Measurements from ENCODE around the gene IL1RN.

IL1RN gene

GRCh38 chr2:113129519-113130078 is 2.2 kb downstream of the IL1RN start:
- DNase-seq (ENCODE audit: low spot score), result no peak

- no peak for DNase-seq (ENCODE audit: low spot score)
Measured at GRCh38 chr2:113131352-113132185, 4.2 kb downstream of the IL1RN start.

DNA sequence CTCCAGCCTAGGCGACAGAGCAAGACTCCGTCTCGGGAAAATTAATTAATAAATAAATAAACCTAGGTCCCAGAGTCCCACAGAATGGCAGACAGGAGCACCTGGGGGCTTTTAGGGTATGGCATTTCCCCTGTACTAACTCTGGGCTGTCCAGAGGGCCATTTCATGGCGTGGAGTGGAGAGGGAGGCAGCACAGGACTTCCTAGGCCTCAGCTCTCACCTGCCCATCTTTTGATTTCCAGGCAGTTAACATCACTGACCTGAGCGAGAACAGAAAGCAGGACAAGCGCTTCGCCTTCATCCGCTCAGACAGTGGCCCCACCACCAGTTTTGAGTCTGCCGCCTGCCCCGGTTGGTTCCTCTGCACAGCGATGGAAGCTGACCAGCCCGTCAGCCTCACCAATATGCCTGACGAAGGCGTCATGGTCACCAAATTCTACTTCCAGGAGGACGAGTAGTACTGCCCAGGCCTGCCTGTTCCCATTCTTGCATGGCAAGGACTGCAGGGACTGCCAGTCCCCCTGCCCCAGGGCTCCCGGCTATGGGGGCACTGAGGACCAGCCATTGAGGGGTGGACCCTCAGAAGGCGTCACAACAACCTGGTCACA is 5.1 kb downstream of the IL1RN start:
- DNase-seq (ENCODE audit: low spot score), result no peak

GRCh38 chr2:113133704-113134598 is 6.6 kb downstream of the IL1RN start:
- no peak for DNase-seq (ENCODE audit: low spot score)

- no peak for DNase-seq (ENCODE audit: low spot score)
Measured at GRCh38 chr2:113134717-113135116, 7.3 kb downstream of the IL1RN start.

DNA sequence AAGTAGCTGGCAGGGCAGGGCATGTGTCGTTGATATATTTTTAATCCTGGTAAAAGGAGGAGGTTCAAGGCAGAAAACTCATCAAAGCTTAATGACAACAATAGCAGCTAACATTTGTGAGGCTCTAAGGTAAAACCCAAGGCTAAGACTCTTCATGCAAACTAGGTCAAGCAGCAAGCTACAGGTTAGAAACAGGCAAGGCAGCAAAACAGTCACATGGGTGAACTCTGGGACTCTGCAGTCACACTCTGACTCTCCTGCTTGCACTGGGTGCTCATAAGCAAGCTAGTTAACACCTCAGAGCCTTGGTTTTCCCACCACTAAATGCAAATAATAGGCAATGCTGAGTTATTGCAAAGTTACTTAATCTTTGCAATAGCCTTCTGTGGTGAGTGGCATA is 7.9 kb downstream of the IL1RN start:
- DNase-seq (ENCODE audit: low spot score), result no peak

- peak; percentile 58 for DNase-seq (ENCODE audit: low spot score)
Measured at GRCh38 chr2:113136828-113137775, 9.7 kb downstream of the IL1RN start.

- no peak for DNase-seq (ENCODE audit: low spot score)
Measured at GRCh38 chr2:113137827-113138226, 10.4 kb downstream of the IL1RN start.

DNA sequence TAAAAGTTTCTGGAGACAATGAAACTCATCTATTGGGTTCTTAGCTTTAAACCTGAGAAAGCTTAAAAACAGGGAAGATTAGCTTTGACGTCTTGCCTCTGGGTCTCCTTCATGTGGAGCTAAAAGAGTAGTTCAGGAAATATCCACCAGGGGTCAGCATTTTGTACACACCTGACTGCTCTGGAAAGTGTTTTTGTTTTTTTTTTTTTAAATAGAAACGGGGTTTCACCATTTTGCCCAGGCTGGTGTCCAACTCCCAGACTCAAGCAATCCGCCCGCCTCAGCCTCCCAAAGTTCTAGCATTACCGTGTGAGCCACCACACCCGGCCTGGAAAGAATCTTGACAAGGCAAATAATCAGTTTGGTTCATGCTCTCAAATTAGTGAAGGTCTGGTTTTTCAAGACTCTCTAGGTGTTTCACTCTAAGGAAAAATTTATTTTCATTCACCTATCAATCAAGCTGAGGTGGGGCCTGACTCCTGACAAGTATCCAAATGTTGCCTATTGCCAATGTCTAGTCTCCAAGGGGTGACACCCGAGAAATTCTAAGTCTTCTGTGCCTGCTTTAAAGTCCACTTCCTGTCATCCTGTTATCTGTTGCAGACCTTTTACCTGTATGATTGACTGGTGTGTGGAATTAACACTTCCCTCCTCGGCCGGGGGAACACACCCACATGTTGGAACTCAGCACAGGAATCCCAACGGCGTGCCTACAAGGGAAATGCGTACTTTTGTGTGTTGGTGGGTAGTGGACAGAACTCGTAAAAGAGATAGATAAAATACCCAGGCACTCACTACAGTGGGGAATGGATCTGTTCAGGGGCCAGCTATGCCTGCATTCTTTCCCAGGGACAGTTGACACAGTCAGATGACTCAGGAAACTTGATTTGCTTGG is 11.3 kb downstream of the IL1RN start:
- DNase-seq (ENCODE audit: low spot score), result peak; percentile 89

- no peak for DNase-seq (ENCODE audit: low spot score)
Measured at GRCh38 chr2:113141451-113141850, 14.1 kb downstream of the IL1RN start.

GRCh38 chr2:113142290-113142689 is 14.9 kb downstream of the IL1RN start:
- DNase-seq (ENCODE audit: low spot score), result no peak

- DNase-seq (ENCODE audit: low spot score), result no peak
Measured at GRCh38 chr2:113144259-113144658, 16.9 kb downstream of the IL1RN start.

DNA sequence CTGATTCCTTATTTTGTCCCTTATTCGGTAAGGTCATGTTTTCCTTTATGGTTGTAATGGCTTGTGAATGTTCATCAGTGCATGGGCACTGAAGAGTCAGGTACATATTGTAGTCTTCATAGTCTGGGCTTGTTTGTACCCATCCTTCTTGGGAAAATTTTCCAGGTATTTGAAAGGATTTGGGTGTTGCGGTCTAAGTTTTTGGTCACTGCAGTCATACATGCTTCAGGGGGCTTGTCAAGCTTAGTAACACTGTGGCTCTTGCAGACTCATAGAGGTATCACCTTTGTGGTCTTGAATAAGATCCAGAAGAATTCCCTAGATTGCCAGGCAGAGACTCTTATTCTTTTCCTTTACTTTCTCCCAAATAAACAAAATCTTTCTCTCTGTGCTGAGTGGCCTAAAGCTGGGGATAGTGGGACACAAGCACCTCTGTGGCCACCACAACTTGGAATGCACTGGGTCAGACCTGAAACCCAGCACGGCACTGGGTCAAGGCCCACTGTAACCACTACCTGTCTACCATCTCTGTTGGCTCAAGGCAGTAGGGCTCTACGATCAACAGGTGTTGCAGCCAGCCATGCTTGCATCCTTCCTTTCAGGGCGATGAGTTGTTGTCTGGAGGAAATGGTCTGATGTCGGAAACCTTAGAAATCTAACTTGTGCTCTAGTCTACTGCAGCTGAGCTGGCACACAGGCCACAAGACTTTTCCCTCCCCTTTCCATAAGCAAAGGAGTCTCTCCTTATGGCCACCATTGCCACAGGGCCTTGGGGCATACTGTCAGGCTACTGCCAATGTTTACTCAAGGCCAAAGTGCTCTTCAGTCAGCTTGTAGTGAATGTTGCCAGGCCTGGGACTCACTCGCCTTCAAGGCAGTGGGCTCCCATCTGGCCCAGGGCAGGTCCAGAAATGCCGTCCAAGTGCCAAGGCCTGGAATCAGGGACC is 21.5 kb downstream of the IL1RN start:
- DNase-seq (ENCODE audit: low spot score), result no peak

DNA sequence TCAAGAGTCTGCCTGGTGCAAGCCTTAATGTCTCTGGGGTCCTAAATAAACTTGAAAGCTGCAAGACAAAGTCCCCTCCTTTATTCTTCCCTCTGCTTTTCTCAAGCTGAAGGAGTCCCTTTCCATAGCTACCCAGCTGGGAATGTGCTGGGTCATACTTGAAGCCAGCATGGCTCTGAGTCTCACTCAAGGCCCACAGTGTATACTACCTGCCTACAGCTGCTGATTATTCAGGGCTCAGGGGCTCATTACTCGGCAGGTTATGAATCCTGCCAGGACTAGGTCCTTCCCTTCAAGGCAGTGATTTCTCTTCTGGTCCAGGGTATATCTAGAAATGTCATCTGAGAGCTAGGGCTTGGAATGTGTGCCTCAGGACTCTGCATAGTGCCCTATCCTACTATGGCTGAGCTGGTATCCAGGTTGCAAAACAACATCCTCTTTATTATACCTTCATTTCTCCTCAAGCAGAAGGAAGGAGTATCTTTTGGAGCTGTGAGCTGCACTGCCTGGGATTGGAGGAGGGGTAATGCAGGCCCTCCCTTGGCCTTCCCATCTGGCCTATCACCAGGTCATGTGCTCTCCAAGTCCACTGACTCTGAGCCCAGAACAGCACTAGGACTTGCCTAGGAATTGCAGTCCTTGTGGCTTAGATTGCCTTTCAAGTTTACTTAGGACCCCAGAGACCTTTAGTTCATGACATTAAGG is 22.3 kb downstream of the IL1RN start:
- no peak for DNase-seq (ENCODE audit: low spot score)

DNA sequence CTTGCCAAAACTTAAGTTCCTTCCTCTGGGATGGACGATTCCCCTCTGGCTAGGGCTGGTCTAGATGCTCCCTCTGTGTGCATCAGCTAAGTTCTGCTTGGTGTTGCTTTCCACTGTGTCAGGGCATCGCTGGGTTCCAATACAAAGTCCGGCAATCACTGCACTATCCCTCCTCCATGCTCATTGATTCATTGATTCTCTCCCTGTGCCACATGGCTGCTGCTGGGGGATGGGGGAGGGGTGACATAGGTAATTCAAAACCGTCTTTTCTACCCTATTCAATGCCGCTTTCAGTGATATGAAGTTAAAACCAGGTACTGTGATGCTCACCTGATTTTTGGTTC is 22.8 kb downstream of the IL1RN start:
- no peak for DNase-seq (ENCODE audit: low spot score)

GRCh38 chr2:113155331-113155730 is 27.9 kb downstream of the IL1RN start:
- no peak for DNase-seq (ENCODE audit: low spot score)

DNA sequence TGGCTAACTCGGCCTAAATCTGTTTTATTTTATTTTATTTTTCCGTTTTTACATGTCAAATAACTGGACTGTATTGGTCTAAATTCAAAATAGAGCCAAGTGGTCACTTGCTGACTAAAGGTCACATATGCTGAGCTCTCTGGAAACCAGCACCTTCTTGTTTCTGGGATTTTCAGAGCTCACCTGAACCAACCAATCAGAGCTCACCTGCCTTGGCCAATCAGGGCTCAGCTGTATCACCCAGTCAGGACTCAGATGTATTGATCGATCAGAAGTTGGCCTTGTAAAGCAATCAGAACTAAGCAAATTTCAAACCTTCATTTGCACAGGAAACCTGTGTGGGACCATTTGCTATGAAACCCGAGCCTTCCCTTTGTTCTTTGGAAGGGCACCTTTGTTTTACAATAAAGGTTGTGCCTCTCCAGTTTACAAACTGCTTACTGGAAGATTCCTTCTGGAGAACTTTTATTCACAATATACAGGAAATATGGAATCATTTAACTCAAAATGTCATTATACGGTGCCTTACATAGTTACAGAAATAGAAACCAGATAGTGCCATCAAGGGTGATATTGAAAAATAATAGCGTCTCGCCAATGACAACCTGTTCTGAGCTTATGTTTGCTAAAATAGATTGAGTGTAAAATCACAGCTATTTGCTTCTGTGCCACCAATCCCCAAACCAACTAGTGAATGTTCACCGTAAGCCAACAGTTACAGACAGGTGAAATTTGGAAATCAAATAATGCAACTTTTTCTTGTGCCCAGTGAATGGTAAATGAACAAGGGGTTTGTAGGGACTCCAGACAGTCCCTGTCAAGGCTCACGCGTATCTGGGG is 29.1 kb downstream of the IL1RN start:
- DNase-seq (ENCODE audit: low spot score), result no peak
